SK-N-DZ (cell line): ENCODE measurements around the gene DSCAM.

Source experiments
- DNase-seq: peaks from one replicate; pipeline ENCODE4 v3.0.0-alpha.2; 2015; ENCODE audit warnings: low spot score

The DSCAM gene

DNA sequence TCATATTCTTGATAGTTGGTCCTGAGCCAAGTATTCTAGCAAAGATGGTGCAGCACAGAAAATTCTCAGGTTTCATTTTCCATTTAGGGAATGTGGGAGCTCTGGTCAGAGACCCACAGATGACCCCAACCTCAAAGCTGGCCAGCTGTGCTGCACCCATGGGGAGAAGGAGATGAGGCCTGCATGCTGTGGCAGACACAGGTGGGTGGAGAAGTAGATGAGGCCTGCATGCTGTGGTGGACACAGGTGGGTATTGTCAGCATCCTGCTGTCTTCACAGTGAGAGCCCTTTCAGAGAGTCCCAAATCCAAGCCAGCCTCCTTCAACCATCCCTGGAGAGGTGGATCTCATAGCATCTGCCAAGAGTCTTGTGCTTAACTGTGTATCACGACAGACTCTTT lies 77.7 kb downstream of the DSCAM start:
- DNase-seq: no peak

DNA sequence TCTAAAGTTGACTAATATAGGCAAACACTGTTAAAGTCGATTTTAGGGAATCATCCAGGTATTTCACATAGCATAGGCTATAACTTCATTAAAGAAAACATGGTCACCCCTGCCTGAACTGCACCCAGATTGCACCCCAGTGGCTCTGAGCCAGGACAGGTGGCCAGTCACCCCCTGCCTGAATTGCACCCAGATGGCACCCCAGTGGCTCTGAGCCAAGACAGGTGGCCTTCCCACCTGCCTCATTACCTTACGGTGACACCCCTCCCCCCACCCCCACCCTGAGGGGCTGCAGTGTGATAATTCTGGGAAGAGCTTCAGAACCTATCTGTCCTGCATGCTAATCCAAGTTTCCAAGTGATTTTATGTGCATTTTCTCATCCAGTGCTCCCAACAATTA lies 78.9 kb downstream of the DSCAM start:
- no peak for DNase-seq

DNA sequence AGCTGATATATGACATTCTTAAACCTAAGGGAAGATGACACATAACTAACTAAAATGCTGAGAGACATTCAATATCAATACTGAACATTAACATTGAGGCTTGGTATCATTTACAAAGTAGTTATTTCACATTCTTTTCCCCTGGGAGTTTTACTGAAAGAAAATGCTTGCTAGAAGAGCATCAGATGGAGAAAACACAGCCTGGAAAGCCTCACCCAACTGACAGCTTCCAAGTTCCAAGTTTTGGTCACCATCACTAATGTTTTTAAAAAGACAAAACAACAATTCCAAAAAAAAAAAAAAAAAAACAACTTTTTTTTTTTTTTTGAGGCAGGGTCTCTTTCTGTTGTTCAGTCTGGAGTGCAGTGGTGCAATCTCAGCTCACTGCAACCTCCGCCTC lies 80.6 kb downstream of the DSCAM start:
- DNase-seq: no peak

DNA sequence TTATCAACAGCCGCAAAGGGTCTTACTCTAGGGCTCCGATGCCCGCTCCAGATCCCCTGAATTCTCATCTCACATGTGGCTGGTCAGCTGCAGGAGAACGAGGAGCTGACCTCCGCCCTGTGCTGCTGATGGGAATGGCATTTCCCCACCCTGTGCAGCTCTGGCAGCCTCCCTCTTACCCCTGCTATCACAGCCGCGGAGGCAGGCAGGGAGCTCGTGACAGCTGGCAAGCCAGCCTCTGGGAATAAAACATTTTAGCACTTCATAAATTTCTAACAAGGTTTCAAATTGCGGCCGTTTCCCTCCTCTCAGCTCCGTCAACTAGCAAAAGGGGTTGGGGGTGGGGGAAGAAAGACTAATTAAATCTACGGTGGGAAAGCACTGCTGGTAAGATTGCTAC lies 81.1 kb downstream of the DSCAM start:
- DNase-seq: peak; percentile 29

DNA sequence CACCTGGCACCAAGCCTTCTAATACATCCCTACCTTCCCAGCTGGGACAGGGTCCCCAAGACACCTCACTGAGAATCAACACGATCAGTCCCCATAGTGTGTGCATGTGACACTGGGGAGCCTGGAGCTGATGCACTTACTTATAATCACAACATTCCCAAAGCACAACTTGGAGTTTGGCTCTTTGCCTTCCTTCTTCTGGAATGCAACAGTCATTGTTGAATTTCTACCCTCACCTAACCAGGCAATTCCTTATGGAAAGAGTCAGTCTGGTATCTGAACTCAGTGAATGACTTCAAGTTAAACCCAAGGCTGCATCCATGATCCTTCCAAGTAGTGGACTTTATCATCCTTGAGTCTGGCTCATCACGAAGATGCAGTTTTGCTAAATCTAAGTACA lies 86.1 kb downstream of the DSCAM start:
- DNase-seq: no peak

DNA sequence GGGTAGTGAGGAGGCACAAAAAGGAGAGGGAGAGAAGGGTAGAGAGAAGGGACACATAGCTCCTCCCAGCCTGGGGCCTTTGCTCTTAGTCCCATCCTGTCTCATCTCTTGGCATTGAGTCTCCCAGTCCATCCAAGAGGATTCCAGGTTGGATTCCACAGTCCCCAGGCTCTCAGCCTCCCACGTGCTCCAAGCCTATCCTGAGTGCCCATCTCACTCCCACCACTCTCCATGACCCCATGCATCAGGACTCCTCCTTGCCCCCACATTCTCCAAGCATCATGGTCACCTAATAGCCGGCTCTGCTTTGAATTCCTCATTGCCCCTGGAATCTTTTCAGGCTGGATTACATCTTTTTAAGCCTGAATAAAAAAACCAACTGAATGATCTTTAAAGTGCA lies 87.9 kb downstream of the DSCAM start:
- DNase-seq: no peak

DNA sequence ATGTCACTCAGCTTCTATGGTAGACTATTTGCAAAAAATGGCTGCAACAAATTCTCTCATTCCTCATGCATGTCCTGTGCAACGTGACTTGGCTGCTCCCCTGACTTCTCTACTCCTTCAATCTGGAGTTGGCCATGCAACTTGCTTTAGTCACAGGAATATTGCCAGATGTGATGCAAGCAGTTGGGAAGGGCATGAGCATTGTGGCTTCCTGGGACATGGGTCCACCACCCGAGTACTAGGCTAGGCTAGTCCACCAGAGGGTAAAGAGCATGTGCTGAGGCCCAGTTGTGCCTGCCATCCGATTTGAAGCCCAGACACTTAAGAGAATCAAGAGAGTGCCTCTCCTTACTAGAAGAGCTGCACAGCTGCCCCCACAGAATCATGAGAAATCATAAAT lies 89.6 kb downstream of the DSCAM start:
- DNase-seq: no peak

DNA sequence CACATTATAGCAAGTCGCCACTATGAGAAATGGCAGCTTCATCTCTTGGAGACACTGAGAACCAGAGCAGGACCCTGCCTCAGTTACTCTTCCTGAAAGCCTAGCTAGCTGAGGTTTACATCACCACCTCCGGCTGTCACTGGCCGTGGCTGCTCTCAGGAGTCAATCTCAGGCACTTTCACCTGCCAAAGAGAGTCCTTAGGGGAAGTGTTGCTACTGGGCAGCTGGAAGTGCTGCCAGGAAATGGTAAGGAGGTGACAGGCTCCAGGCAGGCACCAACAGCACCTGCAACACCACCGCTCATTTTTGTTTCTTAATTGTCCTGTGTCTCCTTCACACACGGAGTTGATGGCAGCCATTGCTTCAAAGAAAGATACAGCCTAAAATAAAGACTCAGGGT lies 92.5 kb downstream of the DSCAM start:
- no peak for DNase-seq

DNA sequence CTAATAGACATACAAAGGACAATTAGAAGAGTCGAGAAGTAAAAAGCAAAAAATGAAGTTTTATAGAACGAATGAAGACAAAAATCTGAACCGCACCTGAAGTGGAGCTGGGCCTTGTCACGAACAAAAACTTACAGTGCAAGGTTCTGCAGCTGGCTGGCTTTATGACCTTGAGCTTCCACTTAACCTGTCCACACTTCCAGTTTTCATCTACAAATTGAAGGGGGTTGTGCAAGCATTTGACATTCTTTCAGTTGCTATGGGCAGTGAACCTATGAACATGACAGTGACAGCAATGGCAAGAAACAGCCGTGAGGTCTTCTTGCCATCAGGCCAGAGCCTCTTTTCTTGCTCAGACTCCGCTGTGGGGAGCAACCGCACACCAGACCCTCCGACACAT lies 93.2 kb downstream of the DSCAM start:
- no peak for DNase-seq

DNA sequence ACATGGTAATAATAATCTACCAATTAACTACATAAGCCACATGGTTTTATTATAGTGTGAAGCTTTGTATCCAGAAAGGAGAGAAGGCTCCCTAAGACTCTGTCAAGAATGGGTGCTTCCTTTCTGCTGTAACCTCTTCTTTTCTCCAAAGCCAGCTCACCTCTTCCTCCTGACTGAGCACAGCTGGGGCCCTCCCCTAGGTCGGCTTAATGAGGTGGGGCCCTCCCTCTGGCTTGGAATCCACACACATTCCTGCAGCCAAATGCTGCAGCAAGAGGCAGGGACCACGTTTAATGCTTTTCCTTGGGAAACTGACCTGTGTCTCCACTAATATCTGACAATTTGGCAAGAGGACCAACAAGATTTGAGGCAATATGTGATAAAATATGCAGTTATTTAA lies 94.8 kb downstream of the DSCAM start:
- no peak for DNase-seq

DNA sequence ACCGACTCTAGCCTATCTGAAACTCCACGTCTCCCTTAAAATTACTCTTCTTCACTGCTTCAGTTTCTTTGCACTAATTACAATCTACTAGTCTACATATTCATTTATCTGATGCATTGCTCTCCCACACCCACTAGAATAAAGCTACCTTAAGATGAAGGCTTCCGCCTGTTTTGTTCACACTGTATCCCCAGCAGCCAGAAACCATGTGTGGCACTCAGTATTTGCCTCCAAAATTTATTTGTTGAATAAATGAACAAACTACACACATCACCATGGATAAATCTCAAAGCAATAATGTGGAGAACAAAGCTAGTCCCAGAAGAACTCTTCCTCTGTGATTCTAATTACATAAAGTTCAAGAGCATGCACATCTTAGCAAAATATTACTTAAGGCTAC lies 95.7 kb downstream of the DSCAM start:
- no peak for DNase-seq

DNA sequence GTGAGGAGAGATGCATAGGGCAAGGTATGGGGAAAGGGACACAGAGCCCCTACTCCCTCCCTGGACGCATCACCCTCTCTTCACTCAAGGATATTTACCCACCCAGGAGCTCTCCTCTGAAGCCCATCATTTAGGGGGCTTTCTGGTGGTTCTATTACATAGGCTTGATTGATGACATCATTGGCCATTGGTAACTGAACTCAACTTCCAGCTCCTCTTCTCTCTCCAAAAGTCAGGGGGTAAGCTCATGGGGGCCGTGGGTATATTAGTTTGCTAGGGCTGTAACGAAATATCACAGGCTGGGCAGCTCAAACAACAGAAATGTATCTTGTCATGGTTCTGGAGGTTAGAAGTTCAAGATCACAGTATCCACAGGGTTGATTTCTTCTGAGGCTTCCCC lies 110.8 kb downstream of the DSCAM start:
- DNase-seq: no peak

DNA sequence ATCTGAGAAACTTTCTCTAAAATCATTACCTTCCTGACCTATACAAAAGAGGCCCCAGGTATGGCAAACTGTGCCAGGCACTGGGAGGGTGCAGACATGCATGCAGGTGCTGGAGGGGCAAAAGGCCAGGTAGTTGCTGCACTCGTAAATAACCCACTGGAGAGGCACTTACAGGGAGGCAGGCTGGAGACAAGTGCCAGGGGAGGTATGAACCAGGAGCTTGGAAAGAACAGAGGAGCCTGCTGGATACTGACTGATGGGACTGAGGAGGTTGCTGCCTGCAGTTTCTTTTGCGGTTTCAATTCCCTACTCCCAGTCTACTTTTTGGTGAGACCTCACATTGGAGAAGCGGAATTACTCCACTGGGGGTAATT lies 113.9 kb downstream of the DSCAM start:
- DNase-seq: no peak

DNA sequence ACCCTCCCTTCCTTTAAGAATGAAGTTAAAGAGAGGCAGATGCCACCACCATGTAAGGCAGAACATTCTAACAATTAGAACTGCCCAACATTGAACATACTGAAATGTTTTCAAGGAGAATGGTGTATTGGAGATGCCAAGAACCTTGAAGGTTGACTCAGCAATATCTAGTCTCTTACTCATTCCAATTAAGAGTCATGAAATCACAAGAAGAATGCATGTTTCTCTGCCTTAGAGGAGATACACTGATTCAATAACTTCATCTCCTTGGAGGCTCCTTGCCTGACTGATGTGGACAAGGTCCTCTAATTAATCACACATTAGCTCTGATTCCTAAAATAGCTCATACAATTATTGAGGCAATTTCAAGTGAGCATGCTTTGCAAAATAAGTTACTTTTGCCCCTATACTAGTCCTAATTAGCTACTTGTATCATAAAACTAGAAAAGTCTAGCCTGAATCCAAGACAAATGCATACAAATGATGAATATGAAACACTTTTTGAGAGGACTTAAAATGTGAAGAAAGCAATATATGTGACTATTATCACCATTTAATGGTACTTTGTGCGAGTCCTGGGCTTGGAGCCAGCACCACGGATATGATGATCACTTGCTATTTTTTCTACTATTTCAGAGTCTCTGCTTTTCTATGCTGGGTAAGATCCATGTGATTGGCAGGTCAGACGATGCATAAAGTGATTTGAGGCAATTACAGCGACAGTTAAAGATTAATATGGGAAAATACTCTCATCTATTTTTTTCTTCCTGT lies 114.5 kb downstream of the DSCAM start:
- no peak for DNase-seq

DNA sequence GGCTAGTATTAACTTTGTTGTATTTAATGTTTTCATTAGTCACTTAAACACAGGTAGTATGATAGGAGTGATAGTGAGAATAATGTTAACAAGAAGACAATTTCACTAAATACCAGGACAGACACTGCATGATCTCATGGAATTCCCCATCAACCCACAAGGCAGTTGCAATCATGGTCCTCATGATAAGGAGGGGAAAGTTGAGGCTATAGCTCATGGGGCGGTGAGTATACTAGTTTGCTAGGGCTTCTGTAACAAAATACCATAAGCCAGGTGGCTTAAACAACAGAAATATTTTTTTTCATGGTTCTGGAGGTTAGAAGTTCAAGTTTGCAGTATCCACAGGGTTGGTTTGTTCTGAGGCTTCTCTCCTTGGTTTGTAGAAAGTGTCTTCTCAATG lies 115.8 kb downstream of the DSCAM start:
- DNase-seq: no peak

DNA sequence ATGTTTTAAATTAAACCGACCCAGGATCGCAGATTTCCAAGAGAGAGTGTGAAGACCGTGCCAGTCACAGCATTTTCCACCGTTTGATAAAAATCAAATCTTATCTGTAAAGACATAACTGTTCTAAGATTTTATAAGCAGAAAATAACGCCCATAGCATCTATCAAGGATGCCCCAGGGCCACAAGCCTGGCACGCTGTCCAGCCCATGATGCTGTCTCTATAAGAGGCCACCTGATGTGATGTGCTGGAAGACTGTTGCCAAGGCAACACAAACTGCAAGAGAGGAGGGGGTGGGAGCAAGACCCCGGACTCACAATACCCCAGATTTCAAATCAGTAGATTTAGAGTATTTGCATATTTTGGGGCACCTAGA lies 116.5 kb downstream of the DSCAM start:
- no peak for DNase-seq

DNA sequence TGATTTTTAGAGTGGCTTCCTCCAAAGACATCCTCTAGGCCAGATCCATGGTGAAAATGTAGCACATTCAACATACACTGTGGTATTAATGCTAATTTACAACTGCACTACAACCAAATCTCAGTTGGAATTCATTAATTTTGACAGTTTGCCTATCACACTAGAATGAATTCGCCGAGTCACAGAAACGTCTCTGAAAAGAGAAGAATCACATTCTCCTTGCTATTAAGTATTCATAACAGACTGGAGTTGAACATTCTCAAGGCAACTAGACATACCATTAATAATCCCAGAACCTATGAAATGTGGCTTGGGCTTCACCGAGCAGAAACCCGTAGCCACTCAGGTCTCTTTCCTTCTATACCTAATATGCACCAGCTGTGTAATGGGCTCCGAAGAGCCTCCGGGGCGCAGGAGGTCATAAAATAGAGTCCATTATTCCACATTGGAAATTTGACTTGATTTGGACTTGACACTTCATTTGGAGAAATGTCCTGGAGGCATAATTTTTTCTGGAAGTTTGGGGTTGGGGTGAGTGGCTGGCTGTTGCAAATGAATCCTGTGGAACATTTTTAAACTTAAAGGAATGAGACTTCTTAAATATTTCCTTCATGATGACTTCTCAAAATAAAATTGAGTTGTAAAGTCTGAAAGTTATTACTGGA lies 117.1 kb downstream of the DSCAM start:
- DNase-seq: no peak

DNA sequence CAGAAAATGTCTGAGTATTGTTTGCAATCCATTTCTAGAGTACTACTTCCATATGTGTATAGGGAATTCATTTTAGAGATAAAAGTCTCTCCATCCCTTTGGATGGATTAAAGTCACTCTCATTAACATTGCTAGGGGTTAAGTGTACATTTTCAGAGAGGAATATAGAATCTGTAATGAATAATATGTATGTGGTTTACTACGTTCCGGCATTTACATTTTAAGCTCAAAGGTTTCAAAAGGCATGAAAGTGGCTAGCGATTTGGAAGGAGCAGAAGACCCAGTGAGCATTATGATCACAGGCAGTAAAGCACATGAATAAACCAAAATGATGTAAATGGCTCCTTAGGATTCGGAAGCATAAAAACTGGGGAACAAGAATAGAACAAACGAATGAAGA lies 123.0 kb downstream of the DSCAM start:
- DNase-seq: no peak

DNA sequence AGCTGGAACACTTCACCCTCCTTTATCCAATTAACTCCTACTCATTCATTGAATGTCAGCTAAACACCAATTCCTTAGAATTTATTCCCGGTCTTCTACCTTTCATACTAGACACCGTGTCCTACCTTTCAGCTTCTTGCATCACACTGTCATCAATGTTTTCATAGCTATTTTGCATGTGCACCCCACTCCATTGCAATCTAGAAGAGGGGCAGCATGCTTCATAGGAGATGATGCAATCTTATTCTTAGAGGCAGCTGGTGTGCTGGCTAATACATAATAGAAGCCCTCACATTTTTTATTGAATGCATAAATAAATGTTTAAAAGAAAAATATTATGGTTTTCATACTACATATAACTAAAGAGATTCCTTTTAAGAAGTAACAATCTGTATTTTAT lies 123.6 kb downstream of the DSCAM start:
- DNase-seq: no peak

DNA sequence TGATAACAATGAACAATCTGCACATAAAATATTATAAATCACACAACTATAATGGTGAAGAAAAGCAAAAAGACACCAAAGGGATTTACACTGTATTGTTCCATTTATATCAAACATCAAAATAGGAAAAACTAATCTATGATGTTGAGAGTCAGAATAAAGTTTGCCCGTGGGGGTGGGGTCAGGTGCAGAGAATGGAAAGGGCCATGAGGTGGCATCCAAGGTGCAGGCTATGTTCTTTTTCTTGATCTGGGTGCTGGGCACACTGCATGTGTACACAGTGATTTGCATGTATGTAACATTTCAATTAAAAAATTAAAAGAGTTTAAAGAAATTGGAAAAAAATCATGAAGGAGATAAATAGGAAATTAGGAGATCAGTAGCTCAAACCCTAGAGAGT lies 127.3 kb downstream of the DSCAM start:
- DNase-seq: no peak

DNA sequence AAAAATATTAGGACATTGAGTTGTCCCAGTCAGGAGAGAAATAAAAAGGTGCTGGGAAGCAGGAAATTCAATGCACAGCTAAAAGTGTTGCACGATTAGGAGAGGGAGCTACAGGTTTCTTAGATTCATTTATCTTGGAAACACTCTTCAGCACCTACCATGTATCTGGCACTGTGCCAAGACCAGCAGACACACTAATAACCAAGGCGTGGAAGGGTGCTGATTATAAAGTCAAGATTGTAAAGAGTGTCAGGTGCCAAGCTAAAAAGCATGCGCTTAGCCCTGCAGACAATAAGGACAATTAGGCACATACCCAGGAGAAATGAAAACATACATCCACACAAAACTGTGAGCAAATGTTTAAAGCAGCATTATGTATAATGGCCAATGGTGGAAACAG lies 129.9 kb downstream of the DSCAM start:
- DNase-seq: no peak

DNA sequence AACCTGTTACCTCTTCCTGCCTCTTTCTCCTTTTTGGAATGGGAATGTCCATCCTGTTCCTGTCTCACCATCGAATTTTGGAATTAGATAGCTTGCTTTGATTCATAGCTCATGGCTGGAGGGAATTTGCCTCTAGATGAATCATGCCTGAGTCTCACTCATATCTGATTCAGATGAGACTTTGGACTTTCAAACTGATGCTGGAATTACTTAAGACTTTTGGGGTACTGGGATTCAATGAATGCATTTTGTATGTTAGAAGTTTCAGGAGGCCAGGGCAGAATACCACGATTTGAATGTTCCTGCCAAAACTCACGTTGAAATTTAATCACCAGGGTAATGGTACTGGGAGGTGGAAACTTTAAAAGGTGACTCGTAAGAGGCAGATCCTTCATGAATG lies 132.4 kb downstream of the DSCAM start:
- no peak for DNase-seq

DNA sequence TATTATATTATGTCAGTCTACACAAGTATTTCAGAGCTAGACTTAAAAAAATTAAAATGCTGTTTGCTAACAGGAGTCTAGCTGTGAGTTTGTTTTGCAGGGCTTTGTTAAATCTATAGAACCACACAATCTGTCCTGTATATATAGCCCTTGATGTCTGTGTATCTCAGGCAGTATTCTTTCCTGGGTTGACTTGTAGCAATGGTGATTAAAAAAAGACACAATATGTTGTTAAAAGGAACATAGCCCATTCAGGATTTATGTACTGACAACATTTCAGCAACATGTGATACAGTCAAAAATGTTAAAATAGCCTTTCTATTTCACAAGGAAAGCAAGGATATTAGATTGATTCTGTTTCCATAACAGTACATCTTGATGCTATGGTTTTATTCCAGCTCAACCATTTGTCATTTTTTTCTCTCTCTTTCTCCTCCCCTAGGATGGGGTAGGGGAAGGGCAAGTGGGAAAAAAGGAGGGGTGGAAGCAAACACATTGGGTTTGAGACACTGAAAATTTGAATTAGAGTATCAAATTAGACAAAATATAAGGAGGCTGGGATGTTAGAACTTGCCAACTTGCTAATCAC lies 139.2 kb downstream of the DSCAM start:
- DNase-seq: no peak
